GM10248 (cell line): ENCODE measurements around the gene CD2AP.

Experiments
- CTCF ChIA-PET: fragments of 300-600 bp; sonication (Branson Sonifier 250); formaldehyde crosslinking; extraction: SDS; loops from one replicate; lab custom pipeline; 2021; ENCODE audit warnings: antibody characterized with exemption; lab: Yijun Ruan, JAX
- POLR2A ChIA-PET: fragments of 350-650 bp; sonication (Branson Sonifier 250); formaldehyde crosslinking; extraction: SDS; loops from one replicate; lab custom pipeline; 2020; ENCODE audit warnings: antibody characterized with exemption; lab: Yijun Ruan, JAX
- DNase-seq: peaks from one replicate; pipeline ENCODE4 v3.0.0; 2012; ENCODE audit errors: extremely low spot score
- CTCF ChIP-seq: IDR thresholded peaks from 2 replicates; pipeline ENCODE4 v1.5.1; 2012; ENCODE audit warnings: mild to moderate bottlenecking, low read depth; ENCODE audit errors: extremely low read depth, missing control alignments, control extremely low read depth

The CD2AP gene, protein sequence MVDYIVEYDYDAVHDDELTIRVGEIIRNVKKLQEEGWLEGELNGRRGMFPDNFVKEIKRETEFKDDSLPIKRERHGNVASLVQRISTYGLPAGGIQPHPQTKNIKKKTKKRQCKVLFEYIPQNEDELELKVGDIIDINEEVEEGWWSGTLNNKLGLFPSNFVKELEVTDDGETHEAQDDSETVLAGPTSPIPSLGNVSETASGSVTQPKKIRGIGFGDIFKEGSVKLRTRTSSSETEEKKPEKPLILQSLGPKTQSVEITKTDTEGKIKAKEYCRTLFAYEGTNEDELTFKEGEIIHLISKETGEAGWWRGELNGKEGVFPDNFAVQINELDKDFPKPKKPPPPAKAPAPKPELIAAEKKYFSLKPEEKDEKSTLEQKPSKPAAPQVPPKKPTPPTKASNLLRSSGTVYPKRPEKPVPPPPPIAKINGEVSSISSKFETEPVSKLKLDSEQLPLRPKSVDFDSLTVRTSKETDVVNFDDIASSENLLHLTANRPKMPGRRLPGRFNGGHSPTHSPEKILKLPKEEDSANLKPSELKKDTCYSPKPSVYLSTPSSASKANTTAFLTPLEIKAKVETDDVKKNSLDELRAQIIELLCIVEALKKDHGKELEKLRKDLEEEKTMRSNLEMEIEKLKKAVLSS

DNA sequence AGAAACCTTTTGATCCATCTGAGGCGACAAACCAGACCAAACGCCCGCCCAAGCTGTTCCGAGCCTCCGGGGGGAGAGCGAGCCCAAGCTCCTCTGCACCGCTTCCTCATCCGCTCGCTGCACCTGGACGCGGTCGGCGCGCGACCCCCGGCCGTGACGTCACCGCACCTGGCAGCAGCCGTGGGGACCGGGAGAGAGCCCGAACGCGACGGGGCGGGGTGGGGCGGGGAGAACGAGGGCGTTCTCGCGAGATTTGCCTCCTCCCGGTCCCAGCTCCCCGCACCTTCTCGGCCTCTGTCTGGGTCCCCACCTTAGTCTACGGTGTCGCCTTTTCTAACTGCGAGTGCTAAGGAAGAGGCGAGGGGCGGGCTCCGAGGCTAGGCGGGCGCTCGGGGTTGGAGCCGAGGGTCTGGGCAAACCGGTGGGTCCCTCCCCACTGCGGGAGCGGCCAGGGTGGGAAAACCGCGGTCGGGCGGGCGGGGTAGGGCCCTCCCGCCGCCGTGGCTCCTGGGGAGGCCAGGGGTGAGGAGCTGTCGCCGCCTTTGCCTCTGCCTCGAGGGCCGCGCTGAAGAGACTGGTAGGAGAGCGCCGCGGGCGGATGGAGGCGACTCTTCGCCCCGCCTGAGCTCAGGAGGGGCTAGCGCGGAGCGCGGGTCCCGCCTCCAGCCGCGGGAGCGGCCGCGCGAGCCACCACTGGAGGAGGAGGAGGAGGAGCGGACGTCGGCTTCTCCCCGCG is at the start of gene CD2AP:
TSS of gene CD2AP (plus strand) at position 293 of the 736 bp plus-strand sequence. CDS start 456 bp downstream, outside the sequence.
- peak; percentile 93 for DNase-seq
- CTCF ChIA-PET = interaction anchor here (0.6 to 1.6 kb wide), 5 partner anchors 12 to 84 kb away, joined by 3 to 7 read pairs (median 3); no protein-coding TSS in a partner anchor
- POLR2A ChIA-PET = interaction anchor here (0.6 to 1.5 kb wide), 8 partner anchors 8 to 116 kb away, joined by 3 to 6 read pairs (median 3); no protein-coding TSS in a partner anchor
- no peak for TF ChIP-seq CTCF

- ChIA-PET CTCF (interaction anchor here (1.5 kb wide), 1 partner anchor 9 kb away, joined by 3 read pairs; no protein-coding TSS in a partner anchor), POLR2A (no interaction called here)
- no peak for TF ChIP-seq CTCF
- DNase-seq = no peak
These were observed 49.3 kb upstream of the CD2AP start for GRCh38 chr6:47428288-47428687.

DNA sequence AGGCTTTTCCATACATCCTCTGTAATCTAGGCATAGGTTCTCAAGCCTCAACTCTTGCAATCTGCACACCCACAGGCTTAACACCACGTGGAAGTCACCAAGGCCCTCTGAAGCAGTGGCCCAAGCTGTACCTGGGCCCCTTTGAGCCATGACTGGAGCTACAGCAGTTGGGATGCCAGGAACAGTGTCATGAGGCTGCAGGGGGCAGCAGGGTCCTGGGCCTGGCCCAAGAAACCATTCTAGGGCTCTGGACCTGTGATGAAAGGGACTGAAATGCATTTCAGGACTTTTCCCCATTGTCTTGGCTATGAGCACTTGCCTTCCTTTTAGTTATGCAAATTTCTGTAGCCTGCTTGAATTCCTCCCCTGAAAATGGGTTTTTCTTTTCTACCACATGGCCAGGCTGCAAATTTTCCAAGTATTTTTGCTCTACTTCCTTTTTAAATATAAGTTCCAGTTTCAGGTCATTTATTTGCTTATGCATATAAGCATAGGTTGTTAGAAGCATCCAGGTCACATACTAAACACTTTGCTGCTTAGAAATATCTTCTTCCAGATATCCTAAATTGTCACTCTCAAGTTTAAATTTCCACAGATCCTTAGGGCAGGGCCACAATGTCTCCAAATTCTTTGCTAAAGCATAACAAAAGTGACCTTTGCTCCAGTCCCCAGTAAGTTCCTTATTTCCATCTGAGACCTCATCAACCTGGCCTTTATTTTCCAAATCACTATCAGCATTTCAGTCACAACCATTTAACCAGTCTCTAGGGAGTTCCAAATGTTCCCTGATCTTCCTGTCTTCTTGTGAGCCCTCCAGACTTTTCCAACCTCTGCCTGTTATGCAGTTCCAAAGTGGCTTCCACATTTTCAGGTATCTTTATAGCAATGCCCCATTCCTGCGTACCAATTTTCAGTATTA is 48.6 kb upstream of the CD2AP start:
- CTCF ChIA-PET = interaction anchor here (1.5 kb wide), 1 partner anchor 10 kb away, joined by 3 read pairs; no protein-coding TSS in a partner anchor
- POLR2A ChIA-PET = no interaction called here
- TF ChIP-seq CTCF = no peak
- DNase-seq = no peak

DNA sequence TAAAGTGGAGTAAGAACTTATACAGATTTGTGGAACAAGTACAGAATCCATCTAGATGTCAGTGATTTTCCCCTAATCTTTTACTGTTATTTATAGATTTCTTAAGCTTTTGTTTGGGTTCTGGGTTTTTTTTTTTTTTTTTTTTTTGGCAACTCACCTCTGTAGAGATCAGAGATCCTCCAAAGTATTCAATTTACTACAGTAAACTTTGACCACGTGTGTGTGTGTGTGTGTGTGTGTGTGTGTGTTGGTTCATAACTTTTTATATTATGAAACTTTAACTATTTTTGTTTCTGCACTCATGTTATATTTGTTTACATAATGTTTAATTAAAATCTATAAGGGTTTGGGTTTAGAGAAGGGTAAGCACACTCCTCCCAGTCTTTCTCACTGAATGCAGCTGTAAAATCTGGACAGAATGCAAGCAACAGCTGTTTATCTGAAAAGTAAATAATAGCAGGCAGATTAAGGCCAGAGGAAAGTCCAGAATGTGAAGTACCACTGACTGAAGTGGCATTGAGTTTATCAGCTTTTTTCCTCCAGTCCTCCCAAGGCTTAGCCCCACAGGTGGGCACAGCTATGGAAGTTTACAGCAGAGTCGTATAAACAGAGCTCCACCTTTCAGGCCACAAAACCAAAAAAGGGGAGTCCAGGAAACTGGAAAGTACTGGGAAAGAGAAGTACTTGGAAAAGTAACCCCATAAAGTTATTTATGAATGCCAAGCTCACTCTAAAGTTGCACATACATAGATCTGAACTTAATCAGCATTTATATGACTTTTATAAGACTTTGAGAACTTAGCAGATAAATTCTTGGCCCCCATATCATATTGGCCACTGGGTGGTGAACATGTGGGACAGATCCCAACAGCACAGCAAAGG is 43.0 kb upstream of the CD2AP start:
- no peak for TF ChIP-seq CTCF
- ChIA-PET POLR2A (interaction anchor here (0.6 kb wide), 1 partner anchor 43 kb away, joined by 3 read pairs; the partner anchor contains the start of gene CD2AP), CTCF (interaction anchor here (1.3 to 2.7 kb wide), 2 partner anchors 20 to 21 kb away, joined by 5 to 9 read pairs; no protein-coding TSS in a partner anchor)
- DNase-seq = no peak

- ChIA-PET CTCF (interaction anchor here (1.0 to 2.7 kb wide), 3 partner anchors 11 to 22 kb away, joined by 4 to 9 read pairs (median 5); no protein-coding TSS in a partner anchor), POLR2A (no interaction called here)
- DNase-seq = no peak
- no peak for TF ChIP-seq CTCF
These were observed 42.4 kb upstream of the CD2AP start for GRCh38 chr6:47435254-47435612.
